HG03097 (cell line): ENCODE data around the gene IARS2.
A peak's percentile ranks its signal among the peaks of the same experiment; 100 is the strongest.
"Not testable (repeated sequence)": the region's sequence is repeated elsewhere in the genome, so short reads cannot be mapped to it uniquely, and the experiment has no call there.

ENCODE experiments used
- ATAC-seq: cut with Tn5 transposase; IDR thresholded peaks from one replicate; pipeline ENCODE4 v1.9.1; 2021; ENCODE audit not compliant: unreplicated experiment, low FRiP score

The IARS2 gene

GRCh38 chr1:220094016-220094911 lies at the start of gene IARS2:
Gene IARS2 (plus strand): TSS chr1:220094132. CDS start chr1:220094217, 85 bp downstream.
- peak; percentile 62 for ATAC-seq

GRCh38 chr1:220044678-220045355 lies 49.1 kb upstream of the IARS2 start:
- no peak for ATAC-seq

GRCh38 chr1:220045356-220046051 lies 48.4 kb upstream of the IARS2 start:
- no peak for ATAC-seq

GRCh38 chr1:220046052-220046930 lies 47.6 kb upstream of the IARS2 start, which contains the start of gene EPRS1:
Gene EPRS1 (minus strand): TSS chr1:220046505. CDS start chr1:220046388, 117 bp downstream.
- ATAC-seq = peak; percentile 100

GRCh38 chr1:220056374-220056773 lies 37.6 kb upstream of the IARS2 start:
- no peak for ATAC-seq

- ATAC-seq = no peak
These were observed 33.1 kb upstream of the IARS2 start for GRCh38 chr1:220060876-220061275.

GRCh38 chr1:220062629-220063028 lies 31.3 kb upstream of the IARS2 start:
- no peak for ATAC-seq

GRCh38 chr1:220067269-220068204 lies 26.4 kb upstream of the IARS2 start:
- no peak for ATAC-seq

- no peak for ATAC-seq
These were observed 16.8 kb upstream of the IARS2 start for GRCh38 chr1:220076861-220077762.

GRCh38 chr1:220077887-220078286 lies 16.0 kb upstream of the IARS2 start:
- ATAC-seq = no peak

- no peak for ATAC-seq
These were observed 9.5 kb upstream of the IARS2 start for GRCh38 chr1:220084460-220084859.

- not testable (repeated sequence) for ATAC-seq
These were observed 7.7 kb upstream of the IARS2 start for GRCh38 chr1:220086261-220086686.

GRCh38 chr1:220089650-220090556 lies 4.0 kb upstream of the IARS2 start, which contains the start of gene BPNT1:
Gene BPNT1 (minus strand): TSS chr1:220089788. CDS start chr1:220079846, 9,942 bp downstream.
- ATAC-seq = peak; percentile 65

GRCh38 chr1:220092694-220093093 lies 1.2 kb upstream of the IARS2 start:
- ATAC-seq = no peak

- no peak for ATAC-seq
These were observed 444 bp upstream of the IARS2 start for GRCh38 chr1:220093361-220094015.

GRCh38 chr1:220099826-220100225 lies 5.9 kb downstream of the IARS2 start:
- ATAC-seq = no peak
